Activated CD4-positive, alpha-beta T cell treated with anti-CD3 and anti-CD28 coated beads, Interleukin-2, amount 10 ng/mL, durations not matched to agents 7 days and 5 days (primary cell): ENCODE data around the gene TBCC. TPM values are rescaled to one million over a fixed set of nuclear protein-coding genes. Genes with fewer than 3 reads are reported as not detected.

Source experiments
- CTCF ChIA-PET: fragments of 350-600 bp; sonication (Branson Sonifier 250); formaldehyde crosslinking; loops from one replicate; lab custom pipeline; 2021; ENCODE audit warnings: antibody characterized with exemption; lab: Charles Lee
- POLR2A ChIA-PET: fragments of 350-600 bp; sonication (Branson Sonifier 250); formaldehyde crosslinking; loops from one replicate; lab custom pipeline; 2021; ENCODE audit warnings: antibody characterized with exemption; lab: Charles Lee
- DNase-seq: peaks from one replicate; pipeline ENCODE4 v3.0.0-alpha.2; 2020
- H3K27ac Mint-ChIP-seq: one replicate; pipeline ENCODE4 v1.8.0; 2021; ENCODE audit warnings: mild to moderate bottlenecking, moderate library complexity, mixed read lengths
- H3K27me3 Mint-ChIP-seq: one replicate; pipeline ENCODE4 v1.8.0; 2021; ENCODE audit warnings: mixed read lengths
- H3K36me3 Mint-ChIP-seq: one replicate; pipeline ENCODE4 v1.8.0; 2021; ENCODE audit warnings: low read depth, mixed read lengths
- H3K4me1 Mint-ChIP-seq: one replicate; pipeline ENCODE4 v1.8.0; 2021; ENCODE audit warnings: mixed read lengths
- H3K4me3 Mint-ChIP-seq: one replicate; pipeline ENCODE4 v1.8.0; 2021; ENCODE audit warnings: mild to moderate bottlenecking, moderate library complexity, mixed read lengths
- H3K9me3 Mint-ChIP-seq: one replicate; pipeline ENCODE4 v1.8.0; 2021; ENCODE audit warnings: mixed read lengths
- total RNA-seq, 2 experiments: library from RNA; stranded (reverse); gene quantifications; one replicate each; pipeline ENCODE4 v1.2.3, GENCODE V29; 2021

TBCC gene
- total RNA-seq, 2 experiments from 2014 or later, result 37.1 to 38.6 TPM

DNA sequence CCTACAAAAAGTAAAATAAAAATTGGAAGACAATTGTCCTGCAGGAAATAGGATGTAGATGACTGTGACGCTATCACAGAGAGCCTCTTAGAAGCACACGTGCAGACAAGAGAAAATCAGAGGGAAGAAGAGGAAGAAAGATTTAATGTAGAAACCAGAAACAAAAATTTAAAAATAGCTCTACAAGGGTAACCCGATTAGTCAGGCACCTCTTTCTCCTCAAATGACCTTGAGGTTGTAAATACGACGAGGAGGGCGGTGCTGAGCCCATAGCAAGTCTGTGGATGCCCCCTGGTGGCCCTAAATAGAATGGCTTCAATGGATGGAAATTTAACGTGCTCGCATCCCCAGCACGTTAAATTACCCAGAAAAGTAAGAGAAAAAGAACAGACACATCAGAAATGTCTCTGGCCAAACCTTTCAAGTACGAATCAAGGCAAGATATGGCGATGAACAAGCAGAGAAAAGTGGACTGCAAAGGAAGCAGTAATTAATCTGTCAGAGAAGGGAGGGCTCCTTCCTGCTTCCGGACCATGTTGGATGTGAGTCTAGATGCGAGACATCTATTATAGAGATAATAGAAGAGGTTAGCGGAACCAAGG, 19.3 kb downstream of the TBCC start:
- Mint-ChIP-seq H3K4me3 (peak overlapping the region; percentile 70), H3K9me3 (no peaks in the 10 kb centered on the region), H3K36me3 (no peaks in the 10 kb centered on the region), H3K27ac (peak overlapping the region; percentile 97), H3K27me3 (peaks cover 3% of the 10 kb centered on the region), H3K4me1 (peaks cover 24% of the 10 kb centered on the region)
- ChIA-PET POLR2A (interaction anchor here (0.8 to 1.0 kb wide), 2 partner anchors 34 to 203 kb away, joined by 3 read pairs; partner anchors contain the start of gene CNPY3), CTCF (interaction anchor here (0.5 to 2.5 kb wide), 18 partner anchors 8 to 501 kb away, joined by 3 to 19 read pairs (median 4); partner anchors contain the start of gene TBCC)
- DNase-seq, result peak; percentile 80

DNA sequence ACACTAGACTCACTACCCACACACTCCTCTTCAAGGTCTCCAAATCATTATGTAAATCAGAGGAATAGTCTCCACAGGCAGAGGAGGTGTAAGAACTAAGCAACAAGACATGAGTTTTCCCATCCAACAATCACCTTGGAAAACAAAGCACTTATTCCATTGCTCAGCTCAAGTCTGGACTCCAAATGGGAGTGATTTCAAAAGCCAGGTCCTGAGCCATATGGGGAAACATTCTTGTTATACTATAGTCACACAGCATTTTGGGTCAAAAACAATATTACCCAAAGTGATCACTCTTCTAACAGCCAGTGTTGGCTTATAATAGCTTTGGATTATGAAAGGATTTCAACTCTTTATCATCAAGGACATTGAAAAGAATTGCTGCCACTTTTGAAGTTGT, 19.9 kb downstream of the TBCC start:
- Mint-ChIP-seq H3K36me3 (no peaks in the 10 kb centered on the region), H3K9me3 (no peaks in the 10 kb centered on the region), H3K4me3 (peak overlapping the region; percentile 70), H3K27me3 (peaks cover 6% of the 10 kb centered on the region), H3K4me1 (peaks cover 24% of the 10 kb centered on the region), H3K27ac (peak overlapping the region; percentile 97)
- POLR2A ChIA-PET, result interaction anchor here (0.6 to 0.8 kb wide), 2 partner anchors 34 to 50 kb away, joined by 3 to 10 read pairs; no protein-coding TSS in a partner anchor
- no peak for DNase-seq
- CTCF ChIA-PET, result interaction anchor here (0.5 to 2.5 kb wide), 18 partner anchors 8 to 501 kb away, joined by 3 to 19 read pairs (median 4); partner anchors contain the start of gene TBCC

DNA sequence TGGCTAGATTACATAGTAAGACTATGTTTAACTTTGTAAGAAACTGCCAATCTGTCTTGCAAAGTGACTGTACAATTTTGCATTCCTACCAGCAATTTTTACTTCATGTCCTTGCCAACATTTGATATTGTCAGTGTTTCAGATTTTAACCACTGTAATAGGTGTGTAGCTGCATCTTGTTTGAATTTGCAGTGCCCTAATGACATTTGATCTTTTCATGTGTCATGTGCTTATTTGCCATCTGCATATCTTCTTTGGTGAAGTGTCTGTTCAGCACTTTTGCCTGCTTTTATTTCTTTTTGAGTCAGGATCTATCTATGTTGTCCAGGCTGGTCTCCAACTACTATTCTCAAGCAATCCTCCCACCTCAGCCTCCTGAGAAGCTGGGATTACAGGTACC, 21.1 kb downstream of the TBCC start:
- no peak overlapping the region for H3K4me3 Mint-ChIP-seq
- no peak overlapping the region for H3K27ac Mint-ChIP-seq
- no peaks in the 10 kb centered on the region for H3K36me3 Mint-ChIP-seq
- no peak for DNase-seq
- CTCF ChIA-PET, result interaction anchor here (1.5 to 1.8 kb wide), 2 partner anchors 23 to 26 kb away, joined by 4 to 10 read pairs; no protein-coding TSS in a partner anchor
- H3K27me3 Mint-ChIP-seq, result peaks cover 7% of the 10 kb centered on the region
- no peaks in the 10 kb centered on the region for H3K9me3 Mint-ChIP-seq
- peaks cover 24% of the 10 kb centered on the region for H3K4me1 Mint-ChIP-seq
- POLR2A ChIA-PET, result no interaction called here

DNA sequence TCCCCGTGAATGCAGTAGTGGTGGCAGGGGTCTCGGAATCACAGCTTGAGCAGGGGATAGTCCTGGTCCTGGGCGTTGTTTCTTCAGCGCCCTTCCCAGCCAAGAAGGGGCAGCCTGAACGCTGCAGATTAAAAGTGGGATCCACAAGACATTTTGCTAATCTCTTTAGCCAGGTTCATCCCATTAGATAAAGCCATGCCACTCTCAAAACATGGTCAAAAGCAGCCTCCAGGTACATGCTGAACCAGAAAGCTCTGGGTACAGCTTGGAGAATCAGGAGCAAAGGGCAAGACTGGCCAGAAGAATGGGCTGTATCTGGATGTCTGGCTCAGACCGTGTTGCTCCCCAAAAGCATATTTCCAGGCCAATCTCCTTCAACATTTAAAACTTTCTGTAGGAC, 23.4 kb downstream of the TBCC start, which contains the start of gene PRPH2:
PRPH2 (minus strand) TSS at position 101 of the 400 bp plus-strand sequence. CDS start 263 bp downstream, outside the sequence.
- H3K27me3 Mint-ChIP-seq, result peaks cover 7% of the 10 kb centered on the region
- POLR2A ChIA-PET, result no interaction called here
- no peaks in the 10 kb centered on the region for H3K36me3 Mint-ChIP-seq
- H3K4me3 Mint-ChIP-seq, result no peak within 1 kb of the TSS
- CTCF ChIA-PET, result interaction anchor here (0.6 to 1.2 kb wide), 3 partner anchors 34 to 67 kb away, joined by 3 to 4 read pairs (median 3); no protein-coding TSS in a partner anchor
- H3K4me1 Mint-ChIP-seq, result peaks cover 18% of the 10 kb centered on the region
- DNase-seq, result no peak
- no peaks in the 10 kb centered on the region for H3K9me3 Mint-ChIP-seq
- H3K27ac Mint-ChIP-seq, result no peak within 1 kb of the TSS

DNA sequence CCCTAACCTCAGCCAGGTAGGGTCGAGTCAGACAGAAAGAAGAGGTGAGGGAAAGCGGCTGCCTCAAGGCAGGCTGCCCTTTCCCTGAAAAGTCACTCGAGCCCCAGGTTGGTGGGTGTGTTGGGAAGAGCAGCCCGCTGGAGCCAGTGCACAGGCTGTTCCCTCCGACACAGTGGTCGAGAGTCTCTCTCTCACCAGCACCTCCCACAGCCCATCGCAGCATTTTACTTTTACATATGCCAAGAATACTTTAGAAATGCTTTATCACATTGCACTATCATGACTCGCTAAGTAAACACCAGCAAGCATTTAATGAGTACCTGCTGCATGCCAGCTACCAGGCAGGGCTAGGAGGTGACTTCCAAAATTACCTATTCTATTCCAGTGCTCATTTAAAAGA, 25.2 kb downstream of the TBCC start:
- Mint-ChIP-seq H3K4me1 (peaks cover under 1% of the 10 kb centered on the region), H3K4me3 (no peak overlapping the region), H3K9me3 (no peaks in the 10 kb centered on the region), H3K27me3 (peaks cover 7% of the 10 kb centered on the region), H3K27ac (no peak overlapping the region), H3K36me3 (no peaks in the 10 kb centered on the region)
- CTCF ChIA-PET, result interaction anchor here (0.6 kb wide), 1 partner anchor 22 kb away, joined by 3 read pairs; no protein-coding TSS in a partner anchor
- no peak for DNase-seq
- POLR2A ChIA-PET, result no interaction called here

DNA sequence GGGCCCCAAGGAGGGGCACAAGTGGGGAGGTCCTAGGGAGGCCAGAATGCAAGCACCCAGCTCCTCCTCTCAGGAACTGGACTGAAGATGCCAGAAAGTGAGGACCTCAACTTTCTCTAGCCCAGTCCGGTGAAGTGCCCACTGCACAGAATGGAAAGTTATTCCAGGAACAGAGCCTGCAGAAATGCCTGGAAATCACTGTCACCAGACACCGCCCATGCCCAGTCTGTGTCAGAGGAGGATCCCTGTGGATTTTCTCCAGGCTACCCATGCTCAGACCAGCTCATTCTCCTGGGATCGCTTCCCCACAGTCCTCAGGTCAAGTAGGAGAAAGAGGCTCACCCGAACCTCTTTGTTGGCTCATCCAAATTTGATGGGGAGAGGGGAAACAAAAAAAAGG, 30.0 kb downstream of the TBCC start:
- ChIA-PET CTCF (interaction anchor here (0.6 to 1.1 kb wide), 2 partner anchors 10 to 235 kb away, joined by 3 to 5 read pairs; no protein-coding TSS in a partner anchor), POLR2A (no interaction called here)
- Mint-ChIP-seq H3K36me3 (no peaks in the 10 kb centered on the region), H3K9me3 (peaks cover 8% of the 10 kb centered on the region), H3K27me3 (no peaks in the 10 kb centered on the region), H3K27ac (no peak overlapping the region), H3K4me3 (no peak overlapping the region), H3K4me1 (no peaks in the 10 kb centered on the region)
- DNase-seq, result no peak

DNA sequence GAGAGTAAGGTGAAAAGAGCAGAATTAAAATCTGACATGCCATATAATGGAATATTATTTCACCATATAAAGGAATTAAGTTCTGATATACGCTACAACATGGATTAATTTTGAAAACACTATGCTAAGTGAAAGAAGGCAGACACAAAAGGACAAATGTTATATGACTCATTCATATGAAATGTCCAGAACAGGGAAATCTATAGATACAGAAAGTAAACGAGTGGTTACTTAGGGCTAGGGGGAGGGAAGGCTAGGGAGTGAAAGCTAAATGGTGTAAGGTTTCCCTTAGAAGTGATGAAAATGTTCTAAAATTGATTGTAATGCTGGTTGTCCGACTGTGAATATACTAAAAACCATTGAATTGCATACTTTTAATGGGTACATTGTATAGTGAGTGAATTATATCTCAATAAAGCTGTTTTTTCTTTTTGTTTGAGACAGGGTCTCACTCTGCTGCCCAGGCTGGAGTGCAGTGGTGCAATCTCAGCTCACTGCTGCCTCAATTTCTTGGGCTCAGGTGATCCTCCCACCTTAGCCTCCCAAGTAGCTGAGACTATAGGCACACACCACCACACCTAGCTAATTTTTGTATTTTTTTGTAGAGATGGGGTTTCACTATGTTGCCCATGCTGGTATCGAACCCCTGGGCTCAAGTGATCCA, 31.7 kb downstream of the TBCC start:
- H3K4me1 Mint-ChIP-seq, result no peaks in the 10 kb centered on the region
- POLR2A ChIA-PET, result no interaction called here

DNA sequence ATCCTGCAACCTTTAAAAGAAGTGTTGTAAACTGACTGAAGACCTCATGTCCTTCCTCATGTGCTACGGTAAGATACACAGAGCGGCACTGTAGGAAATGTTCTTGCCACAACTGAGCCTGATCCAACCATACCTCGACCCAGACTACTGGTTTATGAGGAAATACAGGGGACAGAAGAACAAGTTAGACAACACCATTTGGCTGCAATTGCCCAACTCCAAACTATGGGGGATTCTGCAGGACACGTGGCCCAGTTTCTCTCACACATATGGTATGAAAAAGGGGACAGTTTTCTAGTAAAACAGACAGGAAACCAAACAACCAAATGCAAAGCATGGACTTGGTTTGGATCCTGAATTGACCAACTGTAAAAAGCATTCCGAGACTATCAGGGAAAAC, 34.0 kb downstream of the TBCC start:
- peaks cover 8% of the 10 kb centered on the region for H3K9me3 Mint-ChIP-seq
- no peak overlapping the region for H3K4me3 Mint-ChIP-seq
- H3K4me1 Mint-ChIP-seq, result no peaks in the 10 kb centered on the region
- ChIA-PET POLR2A (no interaction called here), CTCF (interaction anchor here (1.1 kb wide), 1 partner anchor 14 kb away, joined by 4 read pairs; no protein-coding TSS in a partner anchor)
- H3K27me3 Mint-ChIP-seq, result no peaks in the 10 kb centered on the region
- no peak for DNase-seq
- H3K36me3 Mint-ChIP-seq, result no peaks in the 10 kb centered on the region
- H3K27ac Mint-ChIP-seq, result no peak overlapping the region

More for the DNA sequence above, 31.7 kb downstream of the TBCC start:
- no peaks in the 10 kb centered on the region for H3K36me3 Mint-ChIP-seq
- H3K4me3 Mint-ChIP-seq, result no peak overlapping the region
- DNase-seq, result no peak
- peaks cover 8% of the 10 kb centered on the region for H3K9me3 Mint-ChIP-seq
- H3K27ac Mint-ChIP-seq, result no peak overlapping the region
- no peaks in the 10 kb centered on the region for H3K27me3 Mint-ChIP-seq
- CTCF ChIA-PET, result interaction anchor here (1.2 kb wide), 1 partner anchor 22 kb away, joined by 3 read pairs; no protein-coding TSS in a partner anchor

DNA sequence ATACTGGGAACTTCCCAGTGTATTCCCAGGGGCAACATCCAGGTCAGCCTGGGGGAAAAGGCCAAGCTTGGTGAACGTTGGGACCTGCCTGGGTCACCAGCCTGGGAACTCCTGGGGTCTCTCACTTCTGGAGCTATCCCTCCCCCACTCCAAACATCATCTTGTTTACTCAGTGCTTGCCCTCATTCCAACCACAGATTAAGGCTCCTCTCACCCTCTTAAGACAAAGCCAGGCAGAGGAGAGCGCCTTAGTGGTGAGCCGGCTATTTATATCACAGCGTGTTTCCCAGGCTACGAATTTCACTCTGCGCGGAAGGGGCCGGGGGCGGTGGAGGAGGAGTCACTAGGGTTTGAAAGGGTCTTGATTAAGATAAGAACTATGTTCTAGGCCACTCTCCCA, 35.6 kb downstream of the TBCC start:
- ChIA-PET CTCF (interaction anchor here (0.5 kb wide), 1 partner anchor 888 kb away, joined by 3 read pairs; no protein-coding TSS in a partner anchor), POLR2A (no interaction called here)
- H3K4me3 Mint-ChIP-seq, result no peak overlapping the region
- H3K9me3 Mint-ChIP-seq, result peaks cover 8% of the 10 kb centered on the region
- H3K27ac Mint-ChIP-seq, result no peak overlapping the region
- no peaks in the 10 kb centered on the region for H3K27me3 Mint-ChIP-seq
- no peak for DNase-seq
- no peaks in the 10 kb centered on the region for H3K4me1 Mint-ChIP-seq
- no peaks in the 10 kb centered on the region for H3K36me3 Mint-ChIP-seq

DNA sequence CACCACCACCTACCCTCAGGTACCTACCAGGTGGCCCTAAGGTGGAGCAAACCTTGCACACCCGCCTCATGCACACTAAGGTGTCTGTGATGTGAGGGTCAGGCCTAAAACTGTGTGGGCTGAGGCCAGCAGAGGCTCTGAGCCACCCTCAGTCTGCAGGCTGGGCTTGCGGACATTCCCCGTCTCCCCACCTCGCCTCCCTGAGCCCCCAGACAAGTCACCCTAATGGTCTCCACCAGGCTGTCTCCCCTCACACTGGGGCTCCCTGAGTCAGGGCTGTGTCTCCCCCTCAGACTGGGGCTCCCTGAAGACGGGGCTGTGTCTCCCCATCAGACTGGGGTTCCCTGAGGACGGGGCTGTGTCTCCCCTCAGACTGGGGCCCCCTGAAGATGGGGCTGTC, 36.0 kb downstream of the TBCC start:
- no peaks in the 10 kb centered on the region for H3K36me3 Mint-ChIP-seq
- H3K27ac Mint-ChIP-seq, result no peak overlapping the region
- CTCF ChIA-PET, result interaction anchor here (0.6 kb wide), 1 partner anchor 98 kb away, joined by 4 read pairs; no protein-coding TSS in a partner anchor
- no peak overlapping the region for H3K4me3 Mint-ChIP-seq
- H3K27me3 Mint-ChIP-seq, result no peaks in the 10 kb centered on the region
- H3K4me1 Mint-ChIP-seq, result no peaks in the 10 kb centered on the region
- peaks cover 8% of the 10 kb centered on the region for H3K9me3 Mint-ChIP-seq
- POLR2A ChIA-PET, result no interaction called here
- DNase-seq, result no peak

DNA sequence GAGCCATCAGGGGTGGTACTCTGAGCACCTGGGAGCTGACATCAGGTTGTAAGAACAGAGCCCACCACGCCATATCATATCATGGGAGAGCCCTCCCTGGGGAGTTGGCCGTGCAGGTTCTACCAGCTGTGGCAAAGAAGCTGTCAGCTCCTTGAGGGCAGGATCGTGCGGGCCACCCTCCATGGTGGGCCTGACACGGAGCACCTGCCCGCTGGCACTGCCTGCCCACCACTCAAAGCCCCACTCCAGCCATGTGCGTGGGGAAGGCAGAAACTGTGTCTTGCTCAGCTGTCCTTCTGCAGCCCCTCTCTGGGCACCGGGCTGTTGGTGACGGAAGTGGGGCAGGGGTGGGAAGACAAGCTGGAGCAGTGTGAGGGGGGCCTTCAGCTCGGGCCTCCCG, 37.8 kb downstream of the TBCC start:
- H3K27ac Mint-ChIP-seq, result no peak overlapping the region
- no peaks in the 10 kb centered on the region for H3K4me1 Mint-ChIP-seq
- no peak overlapping the region for H3K4me3 Mint-ChIP-seq
- H3K27me3 Mint-ChIP-seq, result no peaks in the 10 kb centered on the region
- ChIA-PET POLR2A (no interaction called here), CTCF (no interaction called here)
- no peaks in the 10 kb centered on the region for H3K36me3 Mint-ChIP-seq
- no peak for DNase-seq
- peaks cover 8% of the 10 kb centered on the region for H3K9me3 Mint-ChIP-seq

DNA sequence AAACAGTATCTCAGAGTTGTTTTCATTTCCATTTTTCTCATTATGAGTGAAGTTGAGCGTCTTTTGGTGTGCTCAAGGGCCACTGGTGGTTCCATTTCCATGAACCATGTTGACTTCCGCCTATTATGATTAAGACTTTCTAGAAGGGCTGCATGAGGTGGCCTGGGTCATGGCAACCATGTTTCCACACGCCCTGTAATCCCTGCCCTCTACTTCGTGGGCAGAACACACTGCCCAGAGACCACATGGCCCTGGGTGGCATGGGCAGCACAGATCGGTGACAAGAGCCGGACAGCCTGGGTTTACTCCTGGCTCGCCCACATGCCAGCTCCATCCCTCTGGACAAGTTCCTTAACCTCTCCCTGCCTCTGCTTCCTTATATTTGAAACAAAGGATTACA, 38.3 kb downstream of the TBCC start:
- H3K27me3 Mint-ChIP-seq, result no peaks in the 10 kb centered on the region
- ChIA-PET POLR2A (no interaction called here), CTCF (no interaction called here)
- no peaks in the 10 kb centered on the region for H3K4me1 Mint-ChIP-seq
- no peak for DNase-seq
- H3K9me3 Mint-ChIP-seq, result peaks cover 8% of the 10 kb centered on the region
- no peak overlapping the region for H3K27ac Mint-ChIP-seq
- H3K36me3 Mint-ChIP-seq, result no peaks in the 10 kb centered on the region
- H3K4me3 Mint-ChIP-seq, result no peak overlapping the region
